ENCODE data around the gene OR2D3.
A peak's percentile ranks its signal among the peaks of the same experiment; 100 is the strongest.

DNA sequence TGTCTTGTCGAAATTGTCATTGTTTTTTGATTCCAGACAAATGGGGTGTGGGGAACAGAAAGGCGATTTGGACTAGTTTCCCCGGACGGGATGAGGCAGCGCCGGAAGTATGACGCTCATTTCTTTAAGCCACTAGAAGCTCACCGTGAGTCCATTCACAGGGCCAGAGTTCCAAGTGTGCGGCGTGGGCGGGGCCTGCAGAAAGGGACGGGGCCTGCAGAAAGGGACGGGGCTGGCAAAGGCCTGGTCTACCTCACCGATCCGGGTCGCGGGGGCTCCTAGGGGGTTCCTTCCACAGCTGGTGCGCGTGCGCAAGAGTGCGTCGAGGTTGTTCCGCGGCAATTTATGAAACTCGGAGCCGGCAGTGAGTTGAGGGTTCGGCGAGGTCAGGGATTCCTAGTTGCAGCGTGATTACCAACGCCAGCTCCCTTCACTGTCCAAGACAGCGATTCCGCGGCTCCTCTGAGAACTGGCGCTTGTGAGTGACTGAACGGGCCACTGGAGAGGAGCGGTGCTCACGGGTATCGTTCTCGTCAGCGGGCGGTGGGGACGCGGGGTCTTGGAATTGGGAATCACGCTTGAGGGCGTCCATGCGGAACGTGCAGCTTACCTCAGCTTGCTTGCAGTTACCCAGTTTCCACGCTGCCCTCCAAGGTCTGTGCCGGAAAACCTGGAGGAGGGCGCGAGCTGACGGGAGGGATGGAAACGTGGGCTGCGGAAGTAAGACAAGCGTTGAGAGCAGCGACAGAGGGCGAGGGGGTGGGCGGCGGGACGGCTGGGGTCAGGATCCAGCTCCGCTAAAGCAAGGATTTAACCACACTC is 5.6 kb downstream of the OR2D3 start, which contains the start of gene ZNF215:
- TF ChIP-seq POLR2A (IDR thresholded peaks at IDR 0.05) (no peak), POLR2AphosphoS5 (IDR thresholded peaks at IDR 0.05; ENCODE audit: insufficient read depth in 1 of 2, low read depth in 1 of 2) (peak; percentile 16 to 20)
- TF ChIP-seq, protein P1, sequence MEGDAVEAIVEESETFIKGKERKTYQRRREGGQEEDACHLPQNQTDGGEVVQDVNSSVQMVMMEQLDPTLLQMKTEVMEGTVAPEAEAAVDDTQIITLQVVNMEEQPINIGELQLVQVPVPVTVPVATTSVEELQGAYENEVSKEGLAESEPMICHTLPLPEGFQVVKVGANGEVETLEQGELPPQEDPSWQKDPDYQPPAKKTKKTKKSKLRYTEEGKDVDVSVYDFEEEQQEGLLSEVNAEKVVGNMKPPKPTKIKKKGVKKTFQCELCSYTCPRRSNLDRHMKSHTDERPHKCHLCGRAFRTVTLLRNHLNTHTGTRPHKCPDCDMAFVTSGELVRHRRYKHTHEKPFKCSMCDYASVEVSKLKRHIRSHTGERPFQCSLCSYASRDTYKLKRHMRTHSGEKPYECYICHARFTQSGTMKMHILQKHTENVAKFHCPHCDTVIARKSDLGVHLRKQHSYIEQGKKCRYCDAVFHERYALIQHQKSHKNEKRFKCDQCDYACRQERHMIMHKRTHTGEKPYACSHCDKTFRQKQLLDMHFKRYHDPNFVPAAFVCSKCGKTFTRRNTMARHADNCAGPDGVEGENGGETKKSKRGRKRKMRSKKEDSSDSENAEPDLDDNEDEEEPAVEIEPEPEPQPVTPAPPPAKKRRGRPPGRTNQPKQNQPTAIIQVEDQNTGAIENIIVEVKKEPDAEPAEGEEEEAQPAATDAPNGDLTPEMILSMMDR (IDR thresholded peaks at IDR 0.05) = no peak

Data from vagina (tissue), 2 donors.